Thyroid gland (tissue), 4 donors: ENCODE measurements around the gene ZNF791. TPM values are rescaled to one million over a fixed set of nuclear protein-coding genes. Genes with fewer than 3 reads are reported as not detected.
A peak's percentile ranks its signal among the peaks of the same experiment; 100 is the strongest.

Source experiments
- DNase-seq, 2 donors: peaks; one replicate each; pipeline ENCODE4 v3.0.0-alpha.2; 2019
- H3K27ac ChIP-seq, 3 donors: fragments of 200-600 bp; sonication (generic); 1 replicate in 2 of 3; 2 replicates in 1 of 3; pipeline ENCODE4 v1.5.1; 2016 to 2019; ENCODE audit warnings: mild to moderate bottlenecking in 1 of 3, moderate library complexity in 1 of 3
- H3K27me3 ChIP-seq: fragments of 200-600 bp; sonication (generic); one replicate; pipeline ENCODE4 v1.5.1; 2019
- H3K36me3 ChIP-seq, 2 donors: fragments of 200-600 bp; sonication (generic); one replicate each; pipeline ENCODE4 v1.5.1; 2016 to 2019
- H3K4me1 ChIP-seq, 2 donors: fragments of 200-600 bp; sonication (generic); one replicate each; pipeline ENCODE4 v1.5.1; 2017 to 2019
- H3K4me3 ChIP-seq, 3 donors: fragments of 200-600 bp; sonication (generic); replicated peaks in 1 of 3; 1 replicate in 2 of 3; 2 replicates in 1 of 3; pipeline ENCODE4 v1.5.1; 2016; ENCODE audit warnings: mild to moderate bottlenecking in 1 of 3
- H3K9me3 ChIP-seq: fragments of 200-600 bp; sonication (generic); one replicate; pipeline ENCODE4 v1.5.1; 2017
- CTCF ChIP-seq, 6 experiments: fragments of 200-600 bp in 3 of 6; fragments of 450-650 bp in 3 of 6; sonication (generic) in 3 of 6; IDR thresholded peaks; one replicate each; pipeline ENCODE4 v1.5.1; 2016 to 2019; ENCODE audit warnings: antibody characterized with exemption in 6 of 6, mild to moderate bottlenecking in 2 of 6, inconsistent platforms in 1 of 6, moderate library complexity in 1 of 6
- POLR2A ChIP-seq, 2 donors: fragments of 450-650 bp; IDR thresholded peaks; one replicate each; pipeline ENCODE4 v1.6.1; 2017; ENCODE audit warnings: antibody characterized with exemption in 2 of 2, mild to moderate bottlenecking in 2 of 2, moderate library complexity in 1 of 2
- WGBS, 2 donors: methylation state at CpG; one replicate each; pipeline ENCODE4 v1.1.5; 2017; 5-methylcytosine and 5-hydroxymethylcytosine counted together
- intact Hi-C: fragments of 100-400 bp; cut with DNase I; formaldehyde crosslinking; loops from one replicate; pipeline ENCODE4 v1.15.1; 2023
- total RNA-seq, 4 donors: library from RNA; depleted of rRNA; stranded (reverse); fragments of >200 nt; gene quantifications; one replicate each; pipeline ENCODE4 v1.2.3, GENCODE V29; 2016

ZNF791 gene
- total RNA-seq, 4 donors from 2014 or later, result 37.8 to 44.9 (median 39.5) TPM

GRCh38 chr19:12628040-12629022 is 17.6 kb downstream of the ZNF791 start:
- Histone ChIP-seq H3K27ac (no peak overlapping the region), H3K4me3 (no peak overlapping the region), H3K36me3 (peaks cover 64 to 72% of the 10 kb centered on the region in 2 donors), H3K4me1 (peaks cover 0 to under 1% of the 10 kb centered on the region in 2 donors), H3K9me3 (no peaks in the 10 kb centered on the region), H3K27me3 (no peaks in the 10 kb centered on the region)
- WGBS, 2 donors, result 97% methylated on average over 17 of the region's 17 CpGs
- intact Hi-C loops, result no loop called here
- no peak for DNase-seq
- TF ChIP-seq CTCF (IDR thresholded peaks at IDR 0.05) (no peak), POLR2A (IDR thresholded peaks at IDR 0.05) (no peak)

GRCh38 chr19:12629215-12629614 is 18.5 kb downstream of the ZNF791 start:
- WGBS, 2 donors, result 96 to 97% methylated on average over 7 of the region's 7 CpGs
- intact Hi-C loops, result no loop called here
- Histone ChIP-seq H3K4me1 (no peaks in the 10 kb centered on the region), H3K9me3 (no peaks in the 10 kb centered on the region), H3K27ac (no peak overlapping the region), H3K4me3 (no peak overlapping the region), H3K36me3 (peaks cover 58 to 64% of the 10 kb centered on the region in 2 donors), H3K27me3 (no peaks in the 10 kb centered on the region)
- peak in 1 of 2 donors; percentile 17 for TF ChIP-seq POLR2A (IDR thresholded peaks at IDR 0.05)
- no peak for TF ChIP-seq CTCF (IDR thresholded peaks at IDR 0.05)
- no peak for DNase-seq

- no peaks in the 10 kb centered on the region for H3K27me3 ChIP-seq
- peak in 1 of 2 donors; percentile 29 for DNase-seq
- WGBS, 2 donors, result 75 to 78% methylated on average over 13 of the region's 13 CpGs
- H3K36me3 ChIP-seq, result peaks cover 0 to 5% of the 10 kb centered on the region in 2 donors
- H3K4me1 ChIP-seq, result peaks cover 4% of the 10 kb centered on the region in 2 donors
- TF ChIP-seq CTCF (IDR thresholded peaks at IDR 0.05) (no peak), POLR2A (IDR thresholded peaks at IDR 0.05) (no peak)
- intact Hi-C loops, result no loop called here
- no peak overlapping the region for H3K27ac ChIP-seq
- no peak overlapping the region for H3K4me3 ChIP-seq
- H3K9me3 ChIP-seq, result no peaks in the 10 kb centered on the region
Measured at GRCh38 chr19:12636631-12637030, 25.9 kb downstream of the ZNF791 start.

GRCh38 chr19:12638611-12639182 is 28.0 kb downstream of the ZNF791 start:
- H3K27me3 ChIP-seq, result no peaks in the 10 kb centered on the region
- no peak for DNase-seq
- intact Hi-C loops, result no loop called here
- no peak overlapping the region for H3K27ac ChIP-seq
- H3K9me3 ChIP-seq, result no peaks in the 10 kb centered on the region
- no peak overlapping the region for H3K4me3 ChIP-seq
- no peaks in the 10 kb centered on the region for H3K36me3 ChIP-seq
- H3K4me1 ChIP-seq, result peaks cover 4% of the 10 kb centered on the region in 2 donors
- TF ChIP-seq POLR2A (IDR thresholded peaks at IDR 0.05) (no peak), CTCF (IDR thresholded peaks at IDR 0.05) (no peak)
- 96 to 97% methylated on average over 22 of the region's 22 CpGs for WGBS, 2 donors
